IMR-90 (cell line): ENCODE data around the gene GPR137. TPM values are rescaled to one million over a fixed set of nuclear protein-coding genes. Genes with fewer than 3 reads are reported as not detected.
A peak's percentile ranks its signal among the peaks of the same experiment; 100 is the strongest.

ENCODE experiments used
- ATAC-seq: fragments of 200-7000 bp; cut with Tn5 transposase; 2 replicates; pipeline ENCODE4 v1.9.1; 2020; ENCODE audit warnings: low read depth, mild to moderate bottlenecking, moderate library complexity
- BruUV-seq: library from RNA; stranded (reverse); fragments of 400-500 nt; replicated peaks from 2 replicates; lab custom pipeline; 2021; lab: Mats Ljungman, UMichigan
- CTCF ChIA-PET: fragments of 300-600 bp; formaldehyde crosslinking; extraction: SDS; loops from one replicate; lab custom pipeline; 2021; ENCODE audit warnings: antibody characterized with exemption; lab: Yijun Ruan, JAX
- POLR2A ChIA-PET: fragments of 300-600 bp; sonication (Branson Sonifier 250); formaldehyde crosslinking; loops from one replicate; lab custom pipeline; 2022; ENCODE audit warnings: antibody characterized with exemption; ENCODE audit not compliant: unreplicated experiment; lab: Charles Lee
- DNase-seq: peaks from one replicate; pipeline ENCODE4 v3.0.0; 2013
- H2AFZ ChIP-seq: replicated peaks from 2 replicates; pipeline ENCODE3; 2013; ENCODE audit warnings: low read length, mild to moderate bottlenecking; ENCODE audit not compliant: poor library complexity
- H2AK5ac ChIP-seq: 2 replicates; pipeline ENCODE4 v1.6.1; 2013; ENCODE audit warnings: low read depth, low read length, inconsistent platforms
- H2AK9ac ChIP-seq: replicated peaks from 2 replicates; pipeline ENCODE3; 2013; ENCODE audit warnings: mild to moderate bottlenecking, low read depth, low read length, moderate library complexity; ENCODE audit not compliant: poor library complexity
- H2BK120ac ChIP-seq: 2 replicates; pipeline ENCODE4 v1.6.1; 2013; ENCODE audit warnings: low read depth, low read length, inconsistent platforms
- H2BK15ac ChIP-seq: 3 replicates; pipeline ENCODE4 v1.6.1; 2013; ENCODE audit warnings: low read depth, low read length, inconsistent platforms
- H2BK20ac ChIP-seq: 2 replicates; pipeline ENCODE4 v1.6.1; 2013; ENCODE audit warnings: low read depth, mild to moderate bottlenecking, inconsistent platforms, low read length, moderate library complexity
- H2BK5ac ChIP-seq: 2 replicates; pipeline ENCODE4 v1.6.1; 2013; ENCODE audit warnings: mild to moderate bottlenecking, low read depth, low read length, inconsistent platforms; ENCODE audit not compliant: poor library complexity, severe bottlenecking
- H3K14ac ChIP-seq: replicated peaks from 2 replicates; pipeline ENCODE4 v1.6.1; 2013; ENCODE audit warnings: low read depth, low read length, inconsistent platforms
- H3K18ac ChIP-seq: 2 replicates; pipeline ENCODE4 v1.6.1; 2013; ENCODE audit warnings: low read depth, low read length, control low read depth
- H3K23ac ChIP-seq: 2 replicates; pipeline ENCODE4 v1.6.1; 2013; ENCODE audit warnings: low read depth, low read length, inconsistent platforms
- H3K27ac ChIP-seq: 2 replicates; pipeline ENCODE4 v1.5.1; 2013; ENCODE audit warnings: mild to moderate bottlenecking, control low read depth, low read length; ENCODE audit not compliant: insufficient read depth
- H3K27me3 ChIP-seq: 2 replicates; pipeline ENCODE4 v1.6.1; 2013; ENCODE audit warnings: low read length; ENCODE audit not compliant: control insufficient read depth, insufficient read depth
- H3K36me3 ChIP-seq: 2 replicates; pipeline ENCODE4 v1.6.1; 2013; ENCODE audit warnings: low read length, mixed read lengths; ENCODE audit not compliant: control insufficient read depth, insufficient read depth
- H3K4ac ChIP-seq: 2 replicates; pipeline ENCODE4 v1.6.1; 2013; ENCODE audit warnings: low read depth, low read length, inconsistent platforms
- H3K4me1 ChIP-seq: 2 replicates; pipeline ENCODE4 v1.6.1; 2013; ENCODE audit warnings: low read length, mixed read lengths; ENCODE audit not compliant: control insufficient read depth, insufficient read depth
- H3K4me2 ChIP-seq: 2 replicates; pipeline ENCODE4 v1.6.1; 2013; ENCODE audit warnings: low read depth, mild to moderate bottlenecking, control low read depth, low read length, moderate library complexity
- H3K4me3 ChIP-seq: 2 replicates; pipeline ENCODE4 v1.5.1; 2013; ENCODE audit warnings: low read depth, mild to moderate bottlenecking, control low read depth, low read length, moderate library complexity; ENCODE audit not compliant: insufficient read depth
- H3K56ac ChIP-seq: 2 replicates; pipeline ENCODE4 v1.6.1; 2013; ENCODE audit warnings: low read length, inconsistent platforms; ENCODE audit not compliant: insufficient read depth; ENCODE audit errors: extremely low read depth
- H3K79me1 ChIP-seq, 2 experiments: 2 replicates each; pipeline ENCODE4 v1.6.1; 2013; ENCODE audit warnings: low read length in 2 of 2, inconsistent platforms in 1 of 2, low read depth in 1 of 2
- H3K9ac ChIP-seq: 2 replicates; pipeline ENCODE4 v1.6.1; 2013; ENCODE audit warnings: low read depth, low read length, control low read depth
- H3K9me1 ChIP-seq: 2 replicates; pipeline ENCODE4 v1.6.1; 2013; ENCODE audit warnings: low read length, inconsistent platforms; ENCODE audit not compliant: insufficient read depth
- H3K9me3 ChIP-seq: 2 replicates; pipeline ENCODE4 v1.6.1; 2013; ENCODE audit warnings: low read length; ENCODE audit not compliant: control insufficient read depth, insufficient read depth
- H4K20me1 ChIP-seq: 2 replicates; pipeline ENCODE4 v1.6.1; 2013; ENCODE audit warnings: low read length, inconsistent platforms; ENCODE audit not compliant: insufficient read depth
- H4K5ac ChIP-seq: 2 replicates; pipeline ENCODE4 v1.6.1; 2013; ENCODE audit warnings: mild to moderate bottlenecking, low read depth, low read length, control low read depth
- H4K8ac ChIP-seq, 2 experiments: 2 replicates each; pipeline ENCODE4 v1.6.1; 2013; ENCODE audit warnings: low read depth in 2 of 2, low read length in 2 of 2, control low read depth in 1 of 2, inconsistent platforms in 1 of 2
- H4K91ac ChIP-seq: 2 replicates; pipeline ENCODE4 v1.6.1; 2013; ENCODE audit warnings: low read depth, low read length, inconsistent platforms; ENCODE audit not compliant: insufficient read depth
- BHLHE40 ChIP-seq: fragments of 150-350 bp; IDR thresholded peaks from 2 replicates; pipeline ENCODE4 v1.6.1; 2016; ENCODE audit warnings: mild to moderate bottlenecking, low read depth, low read length
- CHD1 ChIP-seq: IDR thresholded peaks from 2 replicates; pipeline ENCODE4 v1.6.1; 2012; ENCODE audit warnings: low read depth, low read length, improper control_type of control experiment
- CTCF ChIP-seq: conservative IDR thresholded peaks from 2 replicates; pipeline ENCODE4 v1.5.1; 2012; ENCODE audit warnings: mild to moderate bottlenecking, low read depth, low read length, improper control_type of control experiment
- FOS ChIP-seq: fragments of 150-350 bp; IDR thresholded peaks from 2 replicates; pipeline ENCODE4 v1.6.1; 2016; ENCODE audit warnings: low read depth, low read length
- MAFK ChIP-seq: IDR thresholded peaks from 2 replicates; pipeline ENCODE4 v1.6.1; 2012; ENCODE audit warnings: low read depth, low read length, improper control_type of control experiment
- RAD21 ChIP-seq: IDR thresholded peaks from 2 replicates; pipeline ENCODE4 v1.6.1; 2012; ENCODE audit warnings: low read length, improper control_type of control experiment
- RCOR1 ChIP-seq: IDR thresholded peaks from 2 replicates; pipeline ENCODE4 v1.6.1; 2012; ENCODE audit warnings: mild to moderate bottlenecking, low read length, improper control_type of control experiment; ENCODE audit not compliant: insufficient replicate concordance
- USF2 ChIP-seq: fragments of 150-350 bp; IDR thresholded peaks from 2 replicates; pipeline ENCODE4 v1.6.1; 2017; ENCODE audit warnings: mild to moderate bottlenecking, antibody characterized with exemption, low read length, low read depth
- WGBS, 2 experiments: methylation state at CpG; one replicate each; pipeline versions ENCODE4 v1.1.5 to v1.1.7; 2013; ENCODE audit warnings: missing lambda C conversion rate in 2 of 2; ENCODE audit not compliant: insufficient read length in 1 of 2; ENCODE audit errors: extremely low coverage in 2 of 2; 5-methylcytosine and 5-hydroxymethylcytosine counted together
- dilution Hi-C: fragments of 300-500 bp; cut with HindIII; formaldehyde crosslinking; loops from one replicate; pipeline ENCODE4 v1.14.3; 2018; ENCODE audit warnings: low sequenced_read_pairs; ENCODE audit not compliant: unreplicated experiment
- in situ Hi-C: fragments of 300-500 bp; cut with MboI; formaldehyde crosslinking; loops from 3 replicates; pipeline ENCODE4 v1.14.3; 2019; ENCODE audit warnings: low sequenced_read_pairs, inconsistent platforms, mixed read lengths
- intact Hi-C: fragments of 100-400 bp; cut with micrococcal nuclease; formaldehyde crosslinking; loops from 2 replicates; pipeline ENCODE4 v1.10.0; 2022
- polyA plus RNA-seq, 3 experiments: library from polyadenylated mRNA; depleted of rRNA; stranded (reverse); fragments of >200 nt; gene quantifications; 2 replicates each; pipeline ENCODE4 v1.2.3, GENCODE V29; 2012; ENCODE audit warnings: low replicate concordance in 1 of 3
- total RNA-seq: library from RNA; depleted of rRNA; stranded (reverse); fragments of >200 nt; gene quantifications from 2 replicates; pipeline ENCODE4 v1.2.3, GENCODE V29; 2012
- TF ChIP-seq, protein P1 (sequence below): fragments of 150-350 bp; IDR thresholded peaks from 2 replicates; pipeline ENCODE4 v1.6.1; 2016; ENCODE audit warnings: low read depth, mild to moderate bottlenecking, low read length, moderate library complexity, borderline replicate concordance

GPR137 gene
- total and polyA plus RNA-seq, 2 of the 4 experiments (the other 2 are of a cell fraction) = 3.6 to 26.0 TPM

DNA sequence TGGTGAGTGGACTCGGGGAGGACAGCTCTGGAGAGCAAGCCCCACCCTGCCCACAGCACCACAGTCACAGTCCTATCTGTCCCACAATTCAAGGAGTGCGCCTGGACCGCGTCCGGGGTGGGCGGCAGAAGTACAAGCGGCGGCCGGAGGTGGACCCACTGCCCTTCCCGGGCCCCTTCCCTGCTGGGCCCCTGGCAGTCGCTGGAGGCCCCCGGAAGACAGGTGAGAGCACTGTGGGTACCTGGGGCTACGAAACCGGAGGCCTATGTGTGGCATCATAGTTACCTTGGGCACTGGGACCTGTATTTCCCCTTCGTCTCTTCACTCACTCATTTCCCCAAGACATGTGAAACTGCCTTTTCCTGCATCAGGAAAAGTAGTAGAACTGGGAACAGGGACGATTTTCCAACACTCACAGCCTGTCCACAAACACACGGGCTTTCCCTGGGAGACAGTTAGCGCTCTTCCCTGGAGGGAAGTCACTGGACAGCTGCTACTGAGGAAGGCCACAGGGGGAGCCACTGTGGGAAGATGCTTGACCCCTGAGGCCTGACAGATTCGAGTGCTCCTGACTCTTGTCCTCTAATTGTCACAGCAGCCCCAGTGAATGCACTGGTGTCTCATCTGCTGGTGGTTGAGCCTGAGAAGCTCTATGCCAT lies 28.6 kb downstream of the GPR137 start:
- ATAC-seq (no peak), DNase-seq (no peak)
- H3K9ac ChIP-seq = no peak overlapping the region
- no peak overlapping the region for H2AK5ac ChIP-seq
- H3K18ac ChIP-seq = no peak overlapping the region
- no peak overlapping the region for H3K23ac ChIP-seq
- peaks cover 11 to 38% of the 10 kb centered on the region in 2 experiments for H3K79me1 ChIP-seq
- H3K36me3 ChIP-seq = peaks cover 12% of the 10 kb centered on the region; the same call in 1 of the 2 replicates
- H3K4me2 ChIP-seq = no peak overlapping the region
- no peak overlapping the region for H2AFZ ChIP-seq
- H4K5ac ChIP-seq = no peak overlapping the region
- no peak overlapping the region for H3K14ac ChIP-seq
- in situ Hi-C loops (no loop called here), intact Hi-C loops (no loop called here), dilution Hi-C loops (no loop called here)
- no peaks in the 10 kb centered on the region for H4K20me1 ChIP-seq
- H2BK120ac ChIP-seq = no peak overlapping the region
- H2BK20ac ChIP-seq = no peak overlapping the region
- H3K56ac ChIP-seq = no peak overlapping the region
- no peak overlapping the region for H4K8ac ChIP-seq
- no peak overlapping the region for H3K4me3 ChIP-seq
- peaks cover 5% of the 10 kb centered on the region for H3K4me1 ChIP-seq
- CTCF ChIA-PET = no interaction called here
- H2BK15ac ChIP-seq = no peak overlapping the region
- BruUV-seq = no TSS peak
- H2BK5ac ChIP-seq = no peak overlapping the region
- TF ChIP-seq MAFK (no peak), USF2 (no peak), RCOR1 (no peak), FOS (no peak), CHD1 (no peak), BHLHE40 (no peak), RAD21 (0 out of 2 replicates have a peak, but pooled peaks have one; percentile 9), CTCF (peak; percentile 27; the same call in 1 of the 2 replicates)
- TF ChIP-seq, protein P1, sequence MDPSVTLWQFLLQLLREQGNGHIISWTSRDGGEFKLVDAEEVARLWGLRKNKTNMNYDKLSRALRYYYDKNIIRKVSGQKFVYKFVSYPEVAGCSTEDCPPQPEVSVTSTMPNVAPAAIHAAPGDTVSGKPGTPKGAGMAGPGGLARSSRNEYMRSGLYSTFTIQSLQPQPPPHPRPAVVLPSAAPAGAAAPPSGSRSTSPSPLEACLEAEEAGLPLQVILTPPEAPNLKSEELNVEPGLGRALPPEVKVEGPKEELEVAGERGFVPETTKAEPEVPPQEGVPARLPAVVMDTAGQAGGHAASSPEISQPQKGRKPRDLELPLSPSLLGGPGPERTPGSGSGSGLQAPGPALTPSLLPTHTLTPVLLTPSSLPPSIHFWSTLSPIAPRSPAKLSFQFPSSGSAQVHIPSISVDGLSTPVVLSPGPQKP = no peak
- WGBS, 2 experiments = 87% methylated on average over 10 of the region's 19 CpGs; no CpG with 5 or more reads in 1 of the 2 experiments
- H2AK9ac ChIP-seq = peak overlapping the region; percentile 65
- H4K91ac ChIP-seq = no peak overlapping the region
- H3K9me3 ChIP-seq = no peaks in the 10 kb centered on the region
- peaks cover 5% of the 10 kb centered on the region for H3K9me1 ChIP-seq
- no peak overlapping the region for H3K27ac ChIP-seq
- no peaks in the 10 kb centered on the region for H3K27me3 ChIP-seq
- POLR2A ChIA-PET = no interaction called here
- H3K4ac ChIP-seq = no peak overlapping the region
